RPMI8226 (cell line): ENCODE measurements around the gene IFNGR1.
"Not testable (repeated sequence)": the region's sequence is repeated elsewhere in the genome, so short reads cannot be mapped to it uniquely, and the experiment has no call there.

Experiments used
- DNase-seq: peaks from one replicate; pipeline ENCODE4 v3.0.0-alpha.2; 2015

Gene IFNGR1

DNA sequence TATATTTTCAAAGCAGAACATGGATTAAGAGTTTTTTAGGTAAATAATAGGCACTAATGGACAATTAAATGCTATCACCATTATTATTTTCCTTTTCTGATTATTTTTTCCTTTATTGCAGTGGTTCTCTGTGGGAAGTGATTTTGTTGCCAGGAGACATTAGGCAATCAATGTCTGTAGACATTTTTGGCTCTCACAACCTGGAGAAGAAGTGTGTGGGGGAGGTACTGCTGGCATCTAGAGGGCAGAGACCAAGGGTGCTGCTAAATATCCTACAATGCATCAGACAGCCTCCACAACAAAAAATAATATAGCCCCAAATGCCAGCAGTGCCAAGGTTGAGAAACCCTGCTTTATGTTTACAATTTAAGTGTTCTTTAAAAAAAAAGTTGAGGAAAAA lies 8.3 kb downstream of the IFNGR1 start:
- DNase-seq: no peak

DNA sequence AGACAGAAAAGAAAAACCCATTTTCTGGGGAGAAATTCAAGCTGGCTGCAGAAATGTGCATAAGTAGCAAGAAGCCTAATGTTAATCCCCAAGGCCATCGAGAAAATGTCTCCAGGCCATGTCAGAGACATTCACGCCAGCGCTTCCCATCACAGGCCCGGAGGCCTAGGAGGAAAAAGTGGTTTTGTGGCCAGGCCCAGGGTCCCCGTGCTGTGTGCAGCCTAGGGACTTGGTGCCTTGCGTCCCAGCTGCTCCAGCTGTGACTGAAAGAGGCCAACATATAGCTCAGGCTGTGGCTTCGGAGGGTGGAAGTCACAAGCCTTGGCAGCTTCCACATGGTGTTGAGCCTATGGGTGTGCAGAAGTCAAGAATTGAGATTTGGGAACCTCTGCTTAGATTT lies 10.9 kb downstream of the IFNGR1 start:
- no peak for DNase-seq

- not testable (repeated sequence) for DNase-seq
These were observed 11.7 kb downstream of the IFNGR1 start for GRCh38 chr6:137207457-137207856.

DNA sequence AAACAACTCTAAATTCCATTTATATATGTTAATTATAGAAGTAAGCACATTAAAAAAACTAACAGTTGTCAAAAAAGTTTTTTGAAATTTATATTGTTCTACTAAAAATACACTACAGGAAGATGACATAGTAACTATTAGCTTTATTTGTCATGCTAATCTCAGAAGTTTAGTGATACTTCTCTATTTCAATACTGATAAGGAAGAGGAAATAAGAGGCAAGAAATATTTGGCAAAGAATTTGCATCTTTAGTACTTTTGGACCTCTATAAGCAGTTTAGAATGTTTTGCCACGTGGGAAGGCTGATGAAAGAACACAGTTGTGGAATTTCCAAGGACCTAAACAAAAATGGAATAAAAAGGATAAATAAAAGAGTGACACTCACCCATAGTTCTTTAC lies 12.6 kb downstream of the IFNGR1 start:
- no peak for DNase-seq

- no peak for DNase-seq
These were observed 15.9 kb downstream of the IFNGR1 start for GRCh38 chr6:137203256-137203655.

- DNase-seq: no peak
These were observed 17.1 kb downstream of the IFNGR1 start for GRCh38 chr6:137202078-137202477.

- no peak for DNase-seq
These were observed 18.2 kb downstream of the IFNGR1 start for GRCh38 chr6:137201006-137201405.

- DNase-seq: no peak
These were observed 18.9 kb downstream of the IFNGR1 start for GRCh38 chr6:137200288-137200687.

- DNase-seq: no peak
These were observed 21.2 kb downstream of the IFNGR1 start for GRCh38 chr6:137197684-137198645.

DNA sequence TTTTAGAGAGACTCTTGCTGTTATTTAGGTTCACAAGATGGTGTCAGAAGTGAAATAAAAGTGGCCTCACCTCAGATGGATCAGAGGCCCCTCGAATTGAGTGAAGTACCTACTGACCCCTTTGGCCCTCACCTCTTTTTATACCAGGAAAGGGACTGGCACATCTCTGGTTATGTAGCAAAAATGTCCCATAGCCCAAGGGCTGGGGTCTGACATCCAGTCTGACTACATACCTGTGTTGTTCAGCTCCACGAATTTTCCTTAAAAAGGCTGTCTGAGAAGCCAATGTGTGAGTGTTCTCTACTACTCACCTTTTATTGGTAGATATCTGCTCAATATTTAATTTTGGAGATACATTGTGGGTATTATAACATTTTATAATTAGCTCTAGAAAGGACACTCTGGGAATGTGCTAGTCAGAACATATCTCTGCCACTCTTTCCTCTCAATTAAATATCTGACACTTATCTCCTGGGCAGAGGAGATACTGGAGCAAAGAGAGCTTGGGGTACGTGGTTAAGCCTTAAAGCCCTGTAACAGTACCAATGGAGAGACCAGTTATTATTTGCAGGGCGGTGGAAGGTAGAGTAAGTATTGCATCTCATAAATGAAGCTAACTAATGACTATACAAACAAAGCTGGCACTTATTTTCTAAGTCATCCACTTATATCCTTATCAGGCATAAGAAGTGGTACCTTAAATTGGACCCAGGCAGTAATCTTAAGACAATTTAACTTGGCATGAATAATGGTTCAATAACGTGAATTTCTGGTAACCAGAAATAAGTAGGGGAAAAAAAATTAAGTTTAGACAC lies 25.7 kb downstream of the IFNGR1 start:
- DNase-seq: no peak

GRCh38 chr6:137192821-137193220 lies 26.4 kb downstream of the IFNGR1 start:
- no peak for DNase-seq

- DNase-seq: no peak
These were observed 27.5 kb downstream of the IFNGR1 start for GRCh38 chr6:137191670-137192069.

- DNase-seq: no peak
These were observed 27.9 kb downstream of the IFNGR1 start for GRCh38 chr6:137191236-137191635.

DNA sequence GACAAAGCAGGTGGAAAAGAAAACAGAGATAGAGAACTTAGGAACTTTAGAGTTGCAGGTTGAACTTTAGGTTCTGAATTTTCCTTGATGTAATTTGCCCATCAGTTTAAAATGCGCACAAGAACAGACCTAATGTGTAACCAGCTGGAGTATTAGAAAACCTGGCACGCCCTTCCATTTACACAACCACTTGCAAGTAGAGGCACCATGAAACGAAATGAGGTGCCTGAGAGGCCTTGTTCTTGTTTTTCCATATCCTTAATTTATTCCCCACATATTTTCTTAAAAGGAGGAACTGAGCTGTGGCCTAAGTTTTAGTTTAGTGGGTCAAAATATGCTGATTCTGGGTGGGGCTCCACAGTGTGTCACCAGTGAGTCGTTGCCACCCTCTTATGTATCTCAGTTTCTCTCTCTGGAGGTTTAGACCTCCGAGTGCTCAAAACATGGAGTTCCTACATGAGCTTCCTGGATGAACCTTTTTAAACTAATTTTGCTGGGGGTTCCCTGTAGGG lies 28.5 kb downstream of the IFNGR1 start:
- no peak for DNase-seq

DNA sequence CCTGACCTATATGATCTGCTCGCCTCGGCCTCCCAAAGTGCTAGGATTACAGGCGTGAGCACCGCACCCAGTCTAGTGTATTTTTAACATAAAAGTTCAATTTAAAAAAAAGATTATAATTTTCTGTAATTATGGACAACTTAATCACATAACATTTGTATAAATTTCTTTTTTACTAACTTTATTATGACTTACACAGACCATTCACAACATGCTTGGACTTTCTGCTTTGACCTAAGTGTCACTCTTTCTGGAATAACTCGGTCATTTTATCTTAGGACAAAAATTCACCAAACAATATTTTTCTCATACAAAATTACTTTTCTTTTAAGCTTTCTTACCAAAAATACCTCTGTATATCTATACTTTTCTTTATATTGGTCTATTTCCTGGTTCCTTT lies 30.3 kb downstream of the IFNGR1 start:
- peak; percentile 11 for DNase-seq

- DNase-seq: no peak
These were observed 33.9 kb downstream of the IFNGR1 start for GRCh38 chr6:137185290-137185689.

GRCh38 chr6:137182654-137183073 lies 36.5 kb downstream of the IFNGR1 start:
- no peak for DNase-seq

GRCh38 chr6:137181891-137182653 lies 37.1 kb downstream of the IFNGR1 start:
- no peak for DNase-seq

- DNase-seq: no peak
These were observed 41.6 kb downstream of the IFNGR1 start for GRCh38 chr6:137177611-137178010.

DNA sequence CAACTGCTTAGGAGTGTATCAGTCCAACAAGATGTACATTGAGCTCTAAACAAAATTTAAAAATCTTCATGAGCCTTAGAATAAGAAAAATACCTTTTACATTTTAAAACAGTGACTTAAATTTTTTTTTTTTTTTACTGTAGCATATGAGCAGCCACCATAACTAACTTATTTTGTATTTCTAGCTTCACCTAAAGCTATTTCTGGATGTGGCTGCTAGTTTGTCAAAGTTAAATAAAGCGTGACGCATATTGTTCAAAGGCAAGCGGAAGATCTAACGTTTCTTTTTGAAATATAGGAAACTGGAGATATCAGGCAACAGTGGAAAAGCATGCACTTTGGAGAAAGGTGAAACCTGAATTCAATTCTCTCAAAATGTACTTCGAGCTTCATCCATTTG lies 42.5 kb downstream of the IFNGR1 start:
- DNase-seq: no peak

DNA sequence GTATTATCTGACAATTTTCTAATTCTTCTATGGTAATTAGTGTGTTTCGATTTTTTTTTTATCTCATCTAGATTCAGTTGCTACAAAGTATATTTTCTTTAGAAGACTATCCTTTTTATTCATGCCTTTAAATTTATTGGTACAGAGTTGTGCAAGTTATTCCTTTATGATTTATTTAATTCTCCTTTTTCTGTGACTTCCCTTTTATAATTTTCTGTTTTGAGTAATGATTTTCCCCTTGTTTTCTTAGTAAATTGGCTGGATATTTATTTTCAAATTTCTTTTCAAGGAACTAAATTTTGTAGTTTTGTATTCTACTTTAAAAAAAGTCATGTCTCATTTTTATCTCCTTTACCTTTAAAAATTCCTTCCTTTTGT lies 43.3 kb downstream of the IFNGR1 start:
- DNase-seq: no peak

GRCh38 chr6:137175157-137175867 lies 43.9 kb downstream of the IFNGR1 start:
- no peak for DNase-seq
